ENCODE results near the gene PLEKHG4. TPM values are rescaled to one million over a fixed set of nuclear protein-coding genes. Genes with fewer than 3 reads are reported as not detected.
A peak's percentile ranks its signal among the peaks of the same experiment; 100 is the strongest.

PLEKHG4 gene
- total and polyA plus RNA-seq, 9 of the 15 experiments (the other 6 are each of a cell fraction or from before 2014, with no cell fraction given) = 3.7 to 36.8 (median 17.9) TPM

GRCh38 chr16:67326472-67327309 lies 47.4 kb downstream of the PLEKHG4 start, which contains the start of the genes KCTD19 and LRRC36 (continued):
- TF ChIP-seq ZNF395 (CRISPR knock-in tag; IDR thresholded peaks at IDR 0.05) (no peak), ZNF24 (IDR thresholded peaks at IDR 0.05) (no peak), RNF2 (IDR thresholded peaks at IDR 0.05) (no peak), AFF4 (CRISPR knock-in tag; IDR thresholded peaks at IDR 0.05) (no peak), HOMEZ (CRISPR knock-in tag; IDR thresholded peaks at IDR 0.05) (no peak), HBP1 (CRISPR knock-in tag; IDR thresholded peaks at IDR 0.05) (no peak), TCF15 (CRISPR knock-in tag; IDR thresholded peaks at IDR 0.05) (no peak), ZFX (CRISPR knock-in tag; IDR thresholded peaks at IDR 0.05) (no peak), ZNF408 (CRISPR knock-in tag; IDR thresholded peaks at IDR 0.05; ENCODE audit: low read depth) (no peak), RERE (CRISPR knock-in tag; IDR thresholded peaks at IDR 0.05; ENCODE audit: borderline replicate concordance) (no peak), ILF3 (IDR thresholded peaks at IDR 0.05; ENCODE audit: borderline replicate concordance) (no peak), NBN (IDR thresholded peaks at IDR 0.05; ENCODE audit: low read depth) (peak; percentile 32; the same call in 1 of the 2 replicates)
